OCI-LY1 (cell line): ENCODE results near the gene NTPCR.

Experiments used
- CTCF ChIP-seq: fragments of 200-600 bp; sonication (generic), shearing (Covaris generic); IDR thresholded peaks from 2 replicates; pipeline ENCODE4 v1.5.1; 2017; ENCODE audit warnings: mild to moderate bottlenecking, antibody characterized with exemption, low read length, moderate library complexity, mixed read lengths
- EZH2 ChIP-seq: fragments of 200-600 bp; sonication (generic), shearing (Covaris generic); IDR thresholded peaks from 2 replicates; pipeline ENCODE4 v1.8.0; 2017; ENCODE audit warnings: borderline replicate concordance, mixed run types, mild to moderate bottlenecking, antibody characterized with exemption, low read length, moderate library complexity, mixed read lengths

DNA sequence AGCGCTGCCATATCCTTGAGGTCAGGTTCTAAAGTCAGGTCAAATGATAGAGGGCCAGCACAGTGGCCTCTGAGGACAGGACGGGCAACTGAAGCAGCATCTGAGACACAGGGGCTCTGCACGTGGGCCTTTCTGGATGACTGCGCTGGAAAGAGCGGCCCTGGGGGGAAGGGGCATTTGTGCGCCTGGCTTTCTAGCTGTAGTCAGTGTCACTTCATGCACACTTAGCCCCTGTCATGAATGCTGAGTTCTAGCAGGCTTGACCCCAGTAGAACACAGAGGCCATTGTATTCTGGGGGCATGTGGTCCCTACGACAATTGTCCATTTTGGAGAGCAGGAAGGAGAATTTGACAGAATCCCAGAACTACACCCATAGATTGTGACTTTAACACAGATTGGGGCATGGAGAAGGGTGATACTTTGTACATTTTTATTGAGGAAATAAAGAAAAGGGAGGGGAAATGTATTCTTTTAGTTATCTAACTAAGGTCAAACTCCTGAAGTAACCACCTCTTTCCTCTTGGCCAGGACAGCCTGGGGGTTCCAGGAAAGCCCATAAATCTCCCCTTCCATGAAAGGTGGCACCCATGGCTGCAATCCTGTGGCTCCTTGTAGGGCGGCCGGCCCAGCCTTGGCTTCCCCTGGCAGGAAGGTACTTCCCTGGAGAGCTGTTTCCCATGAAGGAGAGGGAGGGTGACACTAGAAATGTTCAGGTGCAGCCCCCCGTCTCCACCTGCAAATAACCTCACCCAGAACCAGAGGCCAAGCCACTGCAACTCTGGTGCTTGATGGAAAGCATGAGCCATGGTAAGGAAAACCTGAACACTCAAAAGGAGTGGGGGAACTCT lies 34.4 kb downstream of the NTPCR start:
- TF ChIP-seq EZH2 (no peak), CTCF (no peak)
